Stimulated activated naive CD4-positive, alpha-beta T cell treated with Interleukin-2 at 50 U/mL for 16 hours (primary cell): ENCODE results near the gene NTM.

Experiments
- DNase-seq: peaks from one replicate; lab custom pipeline; 2025; lab: John Stamatoyannopoulos, UW

NTM gene

DNA sequence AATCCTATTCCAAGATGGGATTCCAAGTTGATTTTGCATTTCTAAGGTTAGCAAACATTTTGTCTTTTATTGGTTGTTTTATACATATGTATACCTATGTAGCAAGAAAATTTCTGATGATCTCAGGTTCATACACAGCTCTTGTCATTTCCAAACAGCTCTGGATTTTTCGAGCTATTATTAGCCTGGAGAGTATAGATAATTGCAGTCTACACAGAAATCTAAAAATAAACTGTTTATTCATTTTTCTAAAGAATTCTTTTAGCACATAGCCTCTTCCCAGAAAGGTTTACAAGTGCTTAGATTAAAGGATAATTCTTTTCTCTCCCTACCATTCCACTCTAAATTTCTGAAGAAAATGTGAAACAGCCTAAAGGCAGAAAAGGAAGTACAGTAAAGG, 705.0 kb downstream of the NTM start:
- DNase-seq = no peak

DNA sequence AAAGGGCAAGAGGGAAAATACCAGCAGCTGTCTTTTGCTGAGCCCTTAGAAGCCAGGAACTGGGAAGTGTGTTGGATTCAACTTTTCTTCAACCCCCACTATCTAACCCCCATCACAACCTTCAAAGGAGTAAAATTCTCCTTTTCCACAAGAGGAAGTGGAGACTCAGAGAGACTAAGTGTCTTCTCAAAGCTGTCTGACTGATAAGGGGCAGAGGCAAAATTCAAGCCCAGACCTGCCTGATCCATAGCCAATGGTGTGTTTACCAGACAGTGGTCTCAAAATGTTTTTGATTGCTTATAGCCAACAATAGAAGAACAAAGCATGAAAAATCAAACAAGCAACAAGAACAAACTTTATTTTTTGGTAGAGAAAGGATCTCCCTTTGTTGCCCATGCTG, 707.0 kb downstream of the NTM start:
- no peak for DNase-seq

DNA sequence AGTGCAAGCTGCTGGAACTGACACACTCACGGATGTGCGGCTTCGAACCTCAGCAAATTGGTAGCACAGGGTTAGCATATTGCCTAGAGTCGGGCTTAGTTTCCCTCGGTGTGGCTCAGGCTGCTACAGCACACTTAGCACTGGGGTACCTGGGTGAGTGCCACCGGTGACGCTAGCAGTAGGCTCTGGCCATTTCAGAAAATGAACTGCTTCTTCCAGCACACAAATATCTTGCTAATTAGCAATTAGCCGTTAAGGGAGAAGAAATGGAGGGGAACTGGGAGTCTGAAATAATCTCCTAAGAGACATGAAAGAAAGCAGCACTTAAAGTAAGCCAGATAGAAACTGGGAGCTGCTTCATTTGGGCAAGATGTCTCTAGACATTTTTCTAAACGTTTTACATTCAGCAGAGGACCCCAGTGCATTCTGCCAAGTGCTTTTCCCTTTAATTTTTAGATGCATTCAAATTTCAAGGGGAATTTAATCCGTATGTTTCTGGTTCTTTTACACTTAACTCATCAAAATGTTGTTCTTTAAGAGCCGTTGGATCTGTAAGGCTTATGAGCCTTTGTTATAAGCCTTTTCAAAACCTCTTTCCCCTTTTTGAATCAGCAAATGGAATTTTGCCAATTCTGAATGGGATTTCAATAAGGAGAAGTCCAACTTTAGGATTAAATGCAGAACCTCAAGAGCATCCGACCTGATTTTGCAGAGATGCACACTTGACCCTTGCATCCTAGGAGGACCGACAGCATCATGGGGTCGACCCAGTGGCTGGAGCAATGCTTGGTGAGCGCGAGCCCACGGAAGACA, 708.1 kb downstream of the NTM start:
- no peak for DNase-seq

DNA sequence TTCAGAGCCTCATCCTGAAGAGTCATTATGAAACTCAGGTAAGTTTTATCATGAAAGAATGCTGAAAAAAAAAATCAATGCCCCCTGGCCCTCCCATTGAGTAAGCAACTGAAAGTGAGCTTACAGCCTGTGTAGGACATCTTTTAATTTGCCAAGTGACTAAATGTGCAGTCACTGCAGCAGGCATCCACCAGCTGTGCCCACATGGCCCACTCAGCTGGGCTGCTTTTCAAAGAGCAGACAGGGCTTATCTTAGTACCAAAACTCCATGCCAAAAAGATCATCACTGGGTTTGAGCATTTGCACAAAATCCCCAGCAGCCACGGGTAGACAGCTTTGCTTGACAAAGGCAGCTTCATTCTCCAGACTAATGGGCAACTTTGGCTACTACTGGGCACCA, 709.7 kb downstream of the NTM start:
- no peak for DNase-seq

DNA sequence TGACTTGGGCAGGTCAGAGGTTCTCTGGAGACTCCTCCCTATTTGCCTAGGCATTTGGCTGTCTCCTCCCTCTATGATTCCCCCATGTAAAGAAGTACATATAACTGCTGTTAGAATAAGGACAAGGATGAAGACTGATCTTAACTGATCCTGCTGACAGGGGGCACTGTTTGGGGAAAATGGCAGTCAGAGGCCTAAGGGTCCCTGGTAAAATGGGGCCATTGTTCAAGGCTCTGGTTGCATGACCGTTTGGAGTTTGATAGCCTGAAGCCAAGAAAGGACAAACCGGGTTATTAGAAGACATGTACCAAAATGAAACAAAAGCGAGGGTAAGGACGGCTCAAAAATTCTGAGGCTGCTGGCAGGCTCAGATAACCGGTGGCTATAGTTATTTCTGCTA, 712.2 kb downstream of the NTM start:
- no peak for DNase-seq

DNA sequence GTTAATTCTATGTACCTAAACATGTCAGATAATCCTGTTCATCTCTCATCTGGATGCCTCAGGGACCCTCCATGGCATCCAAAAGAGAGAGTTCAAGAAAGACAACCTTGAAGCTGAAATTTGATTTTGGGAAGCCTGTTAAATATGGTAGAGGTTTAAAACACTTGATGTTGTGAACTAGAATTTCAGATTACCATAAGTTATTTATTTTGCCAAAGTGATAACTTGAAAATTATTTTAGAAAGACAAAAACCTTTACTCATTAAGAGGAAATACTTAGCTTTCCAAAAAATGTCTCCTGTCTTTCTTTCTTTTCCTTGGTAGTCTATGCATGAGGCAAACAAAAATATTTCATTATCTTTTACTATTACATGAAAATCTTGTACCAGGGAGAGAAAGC, 714.0 kb downstream of the NTM start:
- no peak for DNase-seq

DNA sequence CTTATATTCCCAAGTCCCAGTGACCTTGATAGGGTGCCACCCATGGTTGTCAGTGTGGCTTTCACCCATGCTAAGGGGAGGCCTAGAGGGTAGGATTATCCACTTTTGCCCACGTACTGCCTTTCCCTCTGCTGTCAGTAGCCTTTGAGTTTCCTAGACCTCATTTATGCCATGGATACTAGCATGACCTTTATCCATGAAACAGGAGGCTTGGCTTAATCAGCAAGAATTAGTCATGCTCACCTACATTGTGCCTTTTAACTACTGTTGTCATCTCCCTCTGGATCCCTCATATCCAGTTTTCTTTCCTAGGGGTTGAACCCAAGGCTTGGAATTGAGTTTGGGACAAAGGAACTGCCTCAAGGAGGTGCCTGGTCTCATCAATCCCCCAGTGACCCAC, 716.7 kb downstream of the NTM start:
- DNase-seq = no peak

DNA sequence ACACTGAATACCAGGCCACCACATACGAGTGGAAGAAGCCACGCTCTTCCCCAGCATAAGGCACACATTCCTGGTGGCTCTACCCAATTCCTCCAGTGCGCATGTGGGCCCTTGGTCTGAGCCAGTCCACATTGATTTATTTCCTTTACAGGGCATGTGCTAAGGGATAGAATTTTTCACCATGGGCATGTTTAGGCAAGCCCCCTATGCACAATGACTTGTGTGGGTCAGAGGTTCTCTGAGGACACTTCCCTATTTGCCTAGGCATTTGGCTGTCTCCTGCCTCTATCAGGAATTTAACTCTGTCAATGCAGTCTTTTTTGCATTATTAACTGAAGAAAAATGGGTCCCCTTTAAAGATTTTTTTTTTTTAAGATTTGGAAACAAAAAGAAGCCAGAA, 718.1 kb downstream of the NTM start:
- DNase-seq = no peak

DNA sequence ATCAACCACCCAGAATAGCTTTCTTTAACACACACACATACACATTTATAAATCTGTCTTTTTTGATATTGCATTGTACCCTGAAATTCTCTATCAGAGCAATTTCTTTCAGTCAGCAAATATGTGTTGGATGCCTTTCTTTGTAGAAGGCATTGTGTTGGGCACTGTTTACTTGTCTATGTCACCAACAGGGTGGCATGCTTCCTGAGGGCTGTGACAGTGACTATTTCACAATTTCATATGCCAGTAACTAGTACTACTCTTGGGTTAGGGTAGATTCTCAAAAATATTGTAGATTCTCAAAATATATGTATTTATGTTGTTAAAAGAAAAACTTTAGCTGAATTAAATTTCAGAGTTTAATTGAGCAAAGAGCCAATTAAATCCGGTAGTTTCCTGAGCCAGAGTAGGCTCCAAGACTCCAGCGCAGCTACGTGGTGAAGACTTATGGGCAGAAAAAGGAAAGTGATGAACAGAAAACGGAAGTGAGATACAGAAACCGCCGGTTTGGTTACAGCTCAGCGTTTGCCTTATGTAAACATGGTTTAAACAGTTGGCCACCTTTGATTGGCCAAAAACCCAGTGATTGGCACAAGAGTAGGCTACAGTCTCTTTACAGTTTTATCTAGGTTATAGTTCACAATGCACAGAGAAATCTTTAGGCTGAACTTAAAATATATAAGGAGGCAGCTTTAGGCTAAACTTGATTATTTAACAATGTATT, 723.3 kb downstream of the NTM start:
- DNase-seq = no peak

DNA sequence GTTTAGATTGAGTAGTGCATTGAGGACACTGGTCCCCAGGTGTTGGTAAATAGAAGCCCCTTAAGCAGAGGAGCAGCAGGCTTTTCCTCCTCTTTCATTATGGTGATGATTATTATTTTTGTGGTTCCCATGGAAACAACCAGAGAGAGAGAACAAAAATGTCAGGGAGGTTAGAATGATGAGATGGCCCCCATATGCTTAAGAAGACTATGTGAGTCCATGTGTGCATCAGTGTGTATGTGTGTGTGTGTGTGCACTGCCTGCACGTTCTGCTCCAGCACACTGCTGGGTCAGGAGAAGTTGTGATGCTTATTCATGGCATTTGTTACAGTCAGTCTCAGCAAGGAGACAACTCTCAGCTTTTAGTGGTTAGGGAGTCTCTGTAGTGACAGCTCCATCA, 724.2 kb downstream of the NTM start:
- DNase-seq = no peak

DNA sequence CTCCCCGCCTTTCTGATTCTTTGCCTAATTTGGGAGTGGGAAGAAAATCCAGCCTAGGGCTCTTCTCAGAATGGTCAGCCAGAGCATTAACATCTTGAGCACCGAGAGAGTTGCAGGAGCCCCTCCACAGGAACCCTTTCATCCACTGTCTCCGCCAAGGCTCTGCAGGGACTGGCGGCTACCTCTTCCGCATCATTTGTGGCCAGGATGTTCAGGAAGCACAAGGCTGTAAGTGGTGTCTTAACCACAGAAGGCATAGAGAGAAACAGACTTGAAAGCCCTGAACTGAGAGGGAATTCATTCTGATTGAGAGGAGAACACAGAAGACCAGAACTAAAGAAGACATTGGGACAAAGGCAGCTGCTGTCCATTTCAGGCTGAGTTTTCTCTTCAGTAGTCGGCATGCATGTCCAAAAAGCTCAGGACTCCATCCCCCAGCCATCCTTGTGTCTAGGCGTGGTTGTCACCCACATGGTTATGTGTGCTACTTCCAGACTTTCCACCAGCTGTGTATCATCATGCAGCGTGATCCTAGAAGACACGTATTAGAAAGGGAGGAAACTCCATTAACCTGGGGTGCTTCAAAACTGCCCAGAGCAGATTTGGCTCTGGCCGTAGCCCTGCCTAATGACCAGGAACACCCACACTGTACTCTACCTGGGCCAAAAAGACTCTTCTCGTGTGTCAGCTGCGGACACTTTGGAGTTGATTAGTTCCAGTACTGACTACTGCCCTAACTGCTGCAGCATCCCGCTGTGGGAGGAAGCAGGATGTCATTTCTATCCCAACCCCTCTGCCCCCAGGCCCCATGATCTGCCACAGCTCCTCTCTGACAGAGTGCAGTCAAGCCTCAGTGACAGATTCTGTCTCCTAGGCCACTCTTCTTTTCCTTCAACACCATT, 725.1 kb downstream of the NTM start:
- no peak for DNase-seq

DNA sequence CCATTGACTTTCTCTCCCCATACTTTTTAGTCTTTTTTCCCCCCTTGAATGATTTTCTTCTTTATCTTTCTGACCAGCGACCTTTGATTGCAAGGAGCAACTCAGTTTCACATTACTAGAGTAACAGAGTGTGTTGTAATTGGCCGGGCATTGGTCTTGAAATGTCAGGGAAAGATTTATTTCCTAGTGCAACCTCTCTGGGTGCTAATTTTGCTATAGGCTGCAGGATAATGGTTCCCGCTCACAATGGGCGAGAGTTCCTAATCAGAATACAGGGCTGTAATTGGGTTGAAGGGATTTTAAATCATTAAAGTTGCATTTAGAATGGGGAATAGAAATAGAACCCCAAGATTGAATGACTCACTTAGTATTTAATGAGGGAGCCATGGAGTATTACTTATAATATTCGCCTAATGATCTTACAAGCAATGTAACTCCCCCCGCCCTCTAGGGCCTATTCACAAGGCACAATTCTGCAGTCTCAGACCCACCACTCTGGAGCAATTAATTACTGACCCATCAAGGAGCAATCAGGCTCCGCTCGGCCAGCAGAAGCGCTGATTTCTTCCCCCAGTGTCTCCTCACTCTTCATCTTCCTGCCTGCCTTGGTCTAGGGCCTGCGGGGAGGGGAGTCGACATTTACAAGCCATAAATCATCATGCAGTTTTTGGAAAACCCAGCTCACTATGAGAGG, 725.9 kb downstream of the NTM start:
- DNase-seq = no peak

DNA sequence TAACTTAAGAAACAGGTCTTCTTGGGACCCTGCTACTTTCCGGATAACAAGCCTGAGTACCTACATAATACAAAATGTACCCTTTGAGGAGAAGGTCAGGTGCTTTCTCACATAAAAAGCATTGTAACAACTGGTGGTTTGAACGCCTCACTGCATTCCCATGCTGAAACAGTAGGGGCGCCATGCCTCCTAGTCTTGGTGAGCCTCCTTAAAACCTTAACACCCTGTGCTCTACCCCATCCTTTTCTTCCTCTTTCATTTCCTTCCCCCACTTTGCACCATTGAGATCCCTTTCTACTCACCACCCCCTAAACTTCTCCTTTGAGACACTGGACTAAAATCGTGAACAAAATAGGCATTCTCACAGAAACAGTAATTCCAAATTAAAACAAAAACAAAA, 729.3 kb downstream of the NTM start:
- no peak for DNase-seq

DNA sequence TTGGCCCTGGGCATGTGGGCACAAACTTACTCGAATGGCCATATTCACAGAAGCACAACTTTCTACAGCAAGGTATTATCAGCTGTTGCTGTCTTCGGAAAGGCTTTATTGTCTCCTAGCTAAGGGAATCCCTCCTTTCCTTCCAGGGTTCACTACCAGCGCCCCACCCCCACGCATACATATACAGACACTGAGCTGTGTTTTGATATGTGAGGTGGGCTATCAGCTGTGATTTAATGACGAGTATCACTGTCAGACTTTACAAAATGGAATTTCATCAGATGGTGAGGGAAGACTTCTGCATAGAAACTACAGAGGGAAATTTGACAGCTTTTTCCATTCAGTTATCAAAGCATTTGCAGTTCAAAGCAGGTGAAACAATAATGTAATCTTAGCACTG, 730.2 kb downstream of the NTM start:
- no peak for DNase-seq

DNA sequence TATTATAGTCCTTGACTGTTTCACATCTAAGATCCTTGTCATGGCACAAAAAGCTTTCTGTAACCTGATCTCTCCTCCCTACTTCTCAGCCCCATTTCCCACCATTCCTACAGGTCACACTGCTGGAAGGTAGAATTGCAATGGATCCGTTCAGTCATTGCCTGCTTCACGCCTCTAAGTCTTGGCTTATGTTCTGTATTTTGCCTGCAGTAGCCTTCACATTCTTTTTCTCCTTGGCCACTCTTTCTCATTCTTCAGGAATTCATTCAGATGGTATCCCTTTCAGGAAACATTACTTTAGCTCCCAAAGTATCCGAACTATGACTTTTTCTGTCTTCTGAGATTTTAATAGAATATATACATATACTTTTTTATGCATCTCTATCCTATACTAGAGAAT, 731.5 kb downstream of the NTM start:
- DNase-seq = no peak

DNA sequence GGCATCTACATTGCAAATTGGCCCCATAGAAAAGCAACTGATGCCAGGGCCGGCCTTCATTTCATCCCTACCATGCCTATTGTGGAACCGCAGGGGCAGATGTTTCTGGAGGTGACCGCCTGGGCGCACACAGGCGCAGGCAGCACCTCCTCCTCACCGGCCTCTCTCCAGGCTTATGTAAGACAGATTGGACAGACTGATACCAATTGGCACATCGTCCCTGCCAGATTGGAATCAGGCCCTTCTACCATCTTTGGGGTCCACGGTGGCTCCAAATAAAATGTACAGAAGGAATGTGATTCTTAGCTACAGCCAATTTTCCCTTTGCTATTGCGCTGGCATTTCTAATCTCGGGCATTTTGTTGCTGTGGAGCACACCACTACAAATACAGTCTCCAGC, 732.6 kb downstream of the NTM start:
- no peak for DNase-seq

DNA sequence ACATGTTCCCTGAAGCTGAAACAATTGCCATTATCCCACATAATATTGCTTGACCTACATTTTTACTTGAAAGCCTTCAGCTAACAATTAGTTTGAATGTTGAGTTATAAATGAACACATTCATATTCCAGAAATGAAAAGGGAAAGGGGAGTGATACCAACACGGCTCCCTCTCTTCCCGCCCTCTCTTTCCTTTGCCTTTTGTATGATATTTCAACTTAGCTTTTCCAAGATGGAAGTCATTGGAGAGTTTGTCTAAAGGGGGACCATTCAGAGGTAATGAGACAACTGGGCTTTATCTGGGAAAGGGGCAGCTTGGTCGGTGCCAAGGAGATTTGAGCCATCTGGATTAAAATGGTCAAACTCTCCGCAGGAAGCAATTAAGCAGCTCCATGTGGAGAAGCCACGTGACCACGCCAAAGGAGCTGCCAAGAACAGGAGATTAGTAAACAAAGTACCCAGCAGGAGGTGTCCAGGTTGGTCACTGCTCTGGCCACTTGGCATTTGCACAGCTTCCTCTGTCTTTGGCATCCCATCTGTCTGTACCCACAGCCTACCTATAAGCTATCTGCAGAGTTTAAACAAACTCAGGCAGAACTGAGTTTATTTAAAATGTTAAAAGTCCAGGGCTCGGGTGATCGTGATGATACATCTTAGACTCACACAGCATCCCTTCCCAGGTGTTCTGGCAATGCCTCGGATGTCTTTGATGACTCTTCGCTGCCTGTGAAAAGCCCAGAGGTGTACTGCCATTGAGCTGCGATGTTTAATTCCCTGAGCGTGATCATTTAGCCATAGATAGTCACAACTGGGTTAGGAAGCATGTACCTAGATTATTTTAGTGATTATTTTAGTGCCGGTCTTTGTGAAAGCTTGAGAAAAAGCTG, 735.9 kb downstream of the NTM start:
- no peak for DNase-seq

DNA sequence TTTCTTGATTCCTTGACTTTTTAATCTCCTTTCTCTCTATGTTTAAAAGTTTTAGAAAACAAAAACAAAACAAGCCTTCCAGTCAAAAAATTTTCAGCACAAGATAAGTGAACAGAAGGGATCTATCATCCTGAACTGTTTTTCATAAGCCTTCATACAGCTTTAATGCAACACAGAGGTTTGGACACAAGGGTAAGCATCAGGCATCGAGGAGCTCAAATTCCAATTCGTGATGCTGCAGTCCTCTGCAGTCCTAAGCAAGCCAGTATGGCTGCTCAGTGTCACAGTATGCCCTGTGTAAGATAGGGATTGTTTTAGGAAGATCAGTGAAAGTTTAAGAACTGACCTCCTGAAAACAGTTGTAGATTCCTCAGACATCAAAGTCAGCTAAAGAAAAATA, 740.9 kb downstream of the NTM start:
- no peak for DNase-seq

DNA sequence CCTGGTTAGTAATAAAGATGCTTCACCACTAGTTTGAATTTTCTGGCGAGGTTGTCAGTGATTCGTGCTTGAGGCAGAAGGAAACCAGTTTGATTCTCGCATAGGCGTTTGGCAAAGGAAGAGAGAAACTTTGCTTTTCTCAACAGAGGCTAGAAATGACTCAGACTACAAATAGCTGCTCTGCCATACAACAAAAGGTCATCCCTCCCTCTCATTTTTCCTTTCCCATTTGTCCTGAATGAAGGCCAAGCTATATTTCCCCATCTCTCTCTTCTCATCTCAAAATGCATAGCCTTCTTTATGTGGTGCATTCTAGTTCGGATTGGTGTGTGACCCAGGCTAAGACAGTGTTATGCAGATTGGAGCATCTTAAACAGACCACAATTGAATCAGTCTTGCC, 741.4 kb downstream of the NTM start:
- DNase-seq = no peak

DNA sequence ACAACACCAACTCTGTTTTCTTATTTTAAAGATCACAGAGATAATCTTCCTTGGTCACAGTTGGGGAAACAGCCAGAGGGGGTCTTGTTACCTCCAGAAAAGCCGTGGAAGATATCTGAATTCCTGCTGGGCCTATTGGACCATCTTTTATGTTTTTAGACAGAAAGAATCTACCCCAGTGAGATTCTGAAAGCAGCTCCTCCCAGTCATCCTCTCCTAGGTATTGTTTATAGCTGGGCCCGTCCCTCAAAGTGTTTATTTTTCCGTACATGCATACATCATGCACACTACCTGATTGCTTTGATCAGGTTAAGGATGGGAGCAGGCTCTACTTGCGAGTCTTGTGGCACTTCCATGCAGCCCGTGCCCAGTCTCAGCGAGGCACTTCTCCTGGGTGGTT, 742.4 kb downstream of the NTM start:
- DNase-seq = no peak

DNA sequence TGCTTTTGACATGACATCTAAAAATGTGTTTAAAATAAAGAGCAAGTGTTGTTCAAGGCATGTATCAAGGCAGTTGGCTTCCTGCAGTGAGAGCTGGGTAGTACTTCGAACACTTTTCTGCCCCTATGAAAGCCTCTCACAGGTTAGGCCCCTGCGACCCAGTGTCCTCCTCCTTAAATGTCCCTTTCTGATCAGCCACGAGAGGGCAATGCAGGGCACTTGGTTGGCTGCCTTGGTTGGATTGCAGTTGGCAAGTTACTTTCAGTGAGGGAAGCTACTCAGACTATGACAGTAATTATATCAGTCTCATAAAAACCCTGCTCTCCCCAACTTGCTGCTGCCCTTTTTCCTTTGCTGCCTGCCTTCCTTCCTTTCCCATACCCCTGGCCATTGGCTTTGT, 743.8 kb downstream of the NTM start:
- no peak for DNase-seq
